ENCODE results near the gene NCCRP1. TPM values are rescaled to one million over a fixed set of nuclear protein-coding genes. Genes with fewer than 3 reads are reported as not detected.
"Not testable (repeated sequence)": the region's sequence is repeated elsewhere in the genome, so short reads cannot be mapped to it uniquely, and the experiment has no call there.

Gene NCCRP1
- total RNA-seq, 1 donor, result not detected

DNA sequence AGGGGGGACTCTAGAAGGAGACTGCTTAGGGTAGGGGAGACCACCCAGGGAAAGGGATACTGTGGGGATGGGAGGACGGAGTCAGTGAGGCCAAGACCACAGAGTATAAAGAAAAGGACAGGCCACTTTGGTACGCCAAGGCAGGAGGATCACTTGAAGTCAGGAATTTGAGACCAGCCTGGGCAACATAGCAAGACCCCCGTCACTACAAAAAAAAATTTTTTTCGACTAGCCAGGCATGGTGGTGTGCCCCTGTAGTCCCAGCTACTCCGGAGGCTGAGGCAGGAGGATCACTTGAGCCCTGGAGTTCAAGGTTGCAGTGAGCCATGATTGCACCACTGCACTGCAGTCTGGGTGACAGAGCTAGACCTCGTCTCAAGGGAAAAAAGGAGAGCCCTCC is 41.4 kb downstream of the NCCRP1 start:
- TF ChIP-seq, protein P1, sequence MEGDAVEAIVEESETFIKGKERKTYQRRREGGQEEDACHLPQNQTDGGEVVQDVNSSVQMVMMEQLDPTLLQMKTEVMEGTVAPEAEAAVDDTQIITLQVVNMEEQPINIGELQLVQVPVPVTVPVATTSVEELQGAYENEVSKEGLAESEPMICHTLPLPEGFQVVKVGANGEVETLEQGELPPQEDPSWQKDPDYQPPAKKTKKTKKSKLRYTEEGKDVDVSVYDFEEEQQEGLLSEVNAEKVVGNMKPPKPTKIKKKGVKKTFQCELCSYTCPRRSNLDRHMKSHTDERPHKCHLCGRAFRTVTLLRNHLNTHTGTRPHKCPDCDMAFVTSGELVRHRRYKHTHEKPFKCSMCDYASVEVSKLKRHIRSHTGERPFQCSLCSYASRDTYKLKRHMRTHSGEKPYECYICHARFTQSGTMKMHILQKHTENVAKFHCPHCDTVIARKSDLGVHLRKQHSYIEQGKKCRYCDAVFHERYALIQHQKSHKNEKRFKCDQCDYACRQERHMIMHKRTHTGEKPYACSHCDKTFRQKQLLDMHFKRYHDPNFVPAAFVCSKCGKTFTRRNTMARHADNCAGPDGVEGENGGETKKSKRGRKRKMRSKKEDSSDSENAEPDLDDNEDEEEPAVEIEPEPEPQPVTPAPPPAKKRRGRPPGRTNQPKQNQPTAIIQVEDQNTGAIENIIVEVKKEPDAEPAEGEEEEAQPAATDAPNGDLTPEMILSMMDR (IDR thresholded peaks at IDR 0.05; ENCODE audit: extremely low read depth, low read depth, low read length), result no peak
- no peak overlapping the region for H2AFZ ChIP-seq (ENCODE audit: low read length)
- no peaks in the 10 kb centered on the region for H3K79me2 ChIP-seq (ENCODE audit: insufficient read depth, low read length)
- no peak for DNase-seq (ENCODE audit: insufficient read length, low spot score, missing footprints)
- H3K36me3 ChIP-seq (ENCODE audit: insufficient read depth, low read length), result no peaks in the 10 kb centered on the region
- no peak overlapping the region for H3K27ac ChIP-seq (ENCODE audit: low read depth, low read length)
- H3K27me3 ChIP-seq (ENCODE audit: insufficient read depth, low read length), result peaks cover 5% of the 10 kb centered on the region
- H3K4me2 ChIP-seq (ENCODE audit: insufficient read depth, low read length), result no peak overlapping the region
- no peaks in the 10 kb centered on the region for H4K20me1 ChIP-seq (ENCODE audit: insufficient read depth, low read length)
- H3K4me3 ChIP-seq (ENCODE audit: insufficient read depth, low read length), result no peak overlapping the region
- H3K9me3 ChIP-seq (ENCODE audit: low read depth, low read length), result no peaks in the 10 kb centered on the region
- H3K4me1 ChIP-seq (ENCODE audit: insufficient read depth, low read length), result no peaks in the 10 kb centered on the region

DNA sequence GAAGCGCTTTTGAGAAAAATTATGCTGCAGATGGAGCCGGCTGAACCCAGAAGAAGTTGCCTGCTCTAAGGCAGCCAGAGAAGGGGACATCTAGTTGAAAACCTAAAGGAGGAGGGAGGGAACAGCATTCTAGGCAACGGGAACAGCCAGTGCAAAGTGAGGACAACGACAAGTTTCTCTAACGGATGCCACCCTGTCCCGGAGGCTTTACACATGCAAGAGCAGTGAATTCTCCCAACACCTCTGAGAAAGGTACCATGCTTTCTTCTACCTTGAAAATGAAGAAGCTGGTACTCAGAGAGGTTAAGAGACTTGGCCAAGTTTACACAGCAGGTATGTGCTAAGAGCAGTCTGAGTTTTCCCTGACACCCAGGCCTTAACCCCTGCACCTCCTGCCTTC is 42.2 kb downstream of the NCCRP1 start:
- Histone ChIP-seq H2AFZ (ENCODE audit: low read length) (no peak overlapping the region), H3K79me2 (ENCODE audit: insufficient read depth, low read length) (no peaks in the 10 kb centered on the region), H3K4me2 (ENCODE audit: insufficient read depth, low read length) (no peak overlapping the region), H3K9me3 (ENCODE audit: low read depth, low read length) (no peaks in the 10 kb centered on the region), H3K27me3 (ENCODE audit: insufficient read depth, low read length) (peaks cover 5% of the 10 kb centered on the region), H4K20me1 (ENCODE audit: insufficient read depth, low read length) (no peaks in the 10 kb centered on the region), H3K4me3 (ENCODE audit: insufficient read depth, low read length) (no peak overlapping the region), H3K4me1 (ENCODE audit: insufficient read depth, low read length) (no peaks in the 10 kb centered on the region), H3K36me3 (ENCODE audit: insufficient read depth, low read length) (no peaks in the 10 kb centered on the region), H3K27ac (ENCODE audit: low read depth, low read length) (no peak overlapping the region)
- DNase-seq (ENCODE audit: insufficient read length, low spot score, missing footprints), result no peak
- TF ChIP-seq, protein P1 (IDR thresholded peaks at IDR 0.05; ENCODE audit: extremely low read depth, low read depth, low read length), result no peak

DNA sequence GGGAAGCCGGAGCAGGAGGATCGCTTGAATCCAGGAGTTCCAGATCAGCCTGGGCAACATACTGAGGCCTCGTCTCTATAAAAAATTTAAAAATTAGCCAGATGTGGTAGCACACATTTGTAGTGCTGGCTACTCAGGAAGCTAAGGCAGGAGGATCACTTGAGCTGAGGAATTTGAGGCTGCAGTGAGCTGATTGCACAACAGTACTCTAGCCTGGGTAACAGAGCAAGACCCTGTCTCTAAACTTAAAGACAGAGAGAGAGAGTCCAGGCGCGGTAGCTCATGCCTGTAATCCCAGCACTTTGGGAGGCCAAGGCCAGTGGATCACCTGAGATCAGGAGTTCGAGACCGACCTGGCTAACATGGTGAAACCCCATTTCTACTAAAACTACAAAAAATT is 43.7 kb downstream of the NCCRP1 start:
- Histone ChIP-seq H3K4me1 (ENCODE audit: insufficient read depth, low read length) (no peaks in the 10 kb centered on the region), H2AFZ (ENCODE audit: low read length) (no peak overlapping the region), H3K4me3 (ENCODE audit: insufficient read depth, low read length) (no peak overlapping the region), H3K79me2 (ENCODE audit: insufficient read depth, low read length) (no peaks in the 10 kb centered on the region), H4K20me1 (ENCODE audit: insufficient read depth, low read length) (no peaks in the 10 kb centered on the region), H3K36me3 (ENCODE audit: insufficient read depth, low read length) (no peaks in the 10 kb centered on the region), H3K27me3 (ENCODE audit: insufficient read depth, low read length) (peaks cover 5% of the 10 kb centered on the region), H3K27ac (ENCODE audit: low read depth, low read length) (no peak overlapping the region), H3K9me3 (ENCODE audit: low read depth, low read length) (no peaks in the 10 kb centered on the region), H3K4me2 (ENCODE audit: insufficient read depth, low read length) (no peak overlapping the region)
- DNase-seq (ENCODE audit: insufficient read length, low spot score, missing footprints), result no peak
- TF ChIP-seq, protein P1 (IDR thresholded peaks at IDR 0.05; ENCODE audit: extremely low read depth, low read depth, low read length), result no peak

DNA sequence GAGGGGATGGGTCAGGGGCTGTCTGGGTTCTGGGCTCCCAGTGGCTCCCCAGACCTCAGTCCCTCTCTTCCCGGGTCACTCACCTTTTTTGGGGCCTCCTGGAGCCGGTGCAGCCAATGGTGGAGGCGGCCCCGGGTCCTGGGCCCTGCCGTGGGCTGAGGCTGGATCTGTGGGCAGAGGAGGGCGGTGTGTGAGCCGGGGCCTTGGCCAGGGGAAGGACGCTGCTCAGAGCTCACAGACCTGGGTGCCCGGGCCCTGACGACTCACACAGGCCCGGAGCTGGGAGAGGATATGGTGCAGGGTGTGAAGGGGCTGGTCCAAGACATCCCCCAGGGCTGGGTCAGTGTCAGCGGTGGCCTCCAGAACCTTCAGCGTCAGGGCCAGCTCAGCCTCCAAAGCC is 47.0 kb downstream of the NCCRP1 start:
- H3K9me3 ChIP-seq (ENCODE audit: low read depth, low read length); H2AFZ ChIP-seq (ENCODE audit: low read length); H3K27ac ChIP-seq (ENCODE audit: low read depth, low read length); H3K79me2 ChIP-seq (ENCODE audit: insufficient read depth, low read length); DNase-seq (ENCODE audit: insufficient read length, low spot score, missing footprints); H3K4me3 ChIP-seq (ENCODE audit: insufficient read depth, low read length); H3K4me2 ChIP-seq (ENCODE audit: insufficient read depth, low read length); H3K36me3 ChIP-seq (ENCODE audit: insufficient read depth, low read length); H4K20me1 ChIP-seq (ENCODE audit: insufficient read depth, low read length); H3K4me1 ChIP-seq (ENCODE audit: insufficient read depth, low read length): not testable (repeated sequence)
- H3K27me3 ChIP-seq (ENCODE audit: insufficient read depth, low read length), result peaks cover 20% of the 10 kb centered on the region

DNA sequence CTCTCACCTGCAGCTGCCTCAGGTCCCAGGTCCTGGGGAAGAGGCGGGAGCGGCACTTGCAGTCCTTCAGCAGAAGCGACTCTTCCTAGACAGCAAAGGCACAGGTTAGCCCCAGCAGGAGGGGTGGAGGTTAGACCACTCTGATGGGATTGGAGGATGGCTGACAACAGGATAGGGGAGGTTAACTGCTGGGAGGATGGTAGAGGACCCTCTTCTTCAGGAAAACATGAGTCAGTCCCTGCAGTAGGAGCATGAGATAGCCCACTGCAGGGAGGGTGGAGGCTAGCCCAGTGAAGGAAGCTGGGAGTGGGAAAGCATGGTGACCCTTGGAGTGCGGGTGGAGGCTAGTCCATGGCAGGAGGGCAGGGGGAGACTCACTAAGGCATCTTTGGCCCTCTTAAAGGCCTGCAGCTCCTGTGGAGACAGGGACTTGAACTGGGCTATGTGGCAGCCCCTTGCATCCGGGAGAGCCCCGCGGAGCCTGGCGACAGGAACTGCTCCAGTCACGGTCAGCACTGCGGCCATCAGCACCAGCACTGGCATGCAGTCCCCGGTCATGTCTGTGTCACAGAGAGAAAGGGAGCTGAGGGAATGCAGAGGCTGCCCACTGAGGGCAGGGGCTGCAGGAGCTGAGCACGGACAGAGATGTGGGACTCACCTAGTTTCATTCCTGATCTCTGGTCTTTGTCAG is 47.8 kb downstream of the NCCRP1 start, which contains the start of gene IFNL3:
TSS of gene IFNL3 (minus strand) at position 597 of the 691 bp plus-strand sequence. CDS start at position 558, 39 bp downstream.
- H4K20me1 ChIP-seq (ENCODE audit: insufficient read depth, low read length); H3K9me3 ChIP-seq (ENCODE audit: low read depth, low read length); H3K27ac ChIP-seq (ENCODE audit: low read depth, low read length); H3K4me3 ChIP-seq (ENCODE audit: insufficient read depth, low read length); H3K4me1 ChIP-seq (ENCODE audit: insufficient read depth, low read length); DNase-seq (ENCODE audit: insufficient read length, low spot score, missing footprints); H2AFZ ChIP-seq (ENCODE audit: low read length); H3K36me3 ChIP-seq (ENCODE audit: insufficient read depth, low read length); H3K79me2 ChIP-seq (ENCODE audit: insufficient read depth, low read length); H3K4me2 ChIP-seq (ENCODE audit: insufficient read depth, low read length): not testable (repeated sequence)
- peaks cover 27% of the 10 kb centered on the region for H3K27me3 ChIP-seq (ENCODE audit: insufficient read depth, low read length)

DNA sequence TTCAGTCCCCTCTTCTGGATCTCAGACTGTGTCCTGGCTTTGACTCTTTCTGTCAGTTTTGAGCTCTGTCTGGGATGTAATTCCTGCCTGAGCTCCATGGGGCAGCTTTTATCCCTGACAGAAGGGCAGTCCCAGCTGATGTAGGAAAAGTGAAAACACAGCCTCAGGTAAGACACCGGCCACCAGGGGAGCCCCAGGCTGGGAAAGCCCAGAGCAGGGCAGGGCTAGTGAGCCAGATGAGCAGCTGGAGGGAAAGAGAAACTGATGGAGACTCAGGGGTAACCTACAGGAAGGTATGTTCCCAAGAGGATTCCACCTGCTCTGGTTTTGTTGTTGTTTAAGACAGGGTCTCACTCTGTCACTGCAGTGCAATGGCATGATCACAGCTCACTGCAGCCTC is 48.4 kb downstream of the NCCRP1 start:
- not testable (repeated sequence) for H2AFZ ChIP-seq (ENCODE audit: low read length); H3K36me3 ChIP-seq (ENCODE audit: insufficient read depth, low read length); H3K27ac ChIP-seq (ENCODE audit: low read depth, low read length); H3K4me1 ChIP-seq (ENCODE audit: insufficient read depth, low read length); H3K79me2 ChIP-seq (ENCODE audit: insufficient read depth, low read length); H4K20me1 ChIP-seq (ENCODE audit: insufficient read depth, low read length); DNase-seq (ENCODE audit: insufficient read length, low spot score, missing footprints); H3K9me3 ChIP-seq (ENCODE audit: low read depth, low read length); H3K4me2 ChIP-seq (ENCODE audit: insufficient read depth, low read length); H3K4me3 ChIP-seq (ENCODE audit: insufficient read depth, low read length)
- peaks cover 26% of the 10 kb centered on the region for H3K27me3 ChIP-seq (ENCODE audit: insufficient read depth, low read length)
